Natural killer cell (primary cell): ENCODE results near the gene NOTCH3. TPM values are rescaled to one million over a fixed set of nuclear protein-coding genes. Genes with fewer than 3 reads are reported as not detected.

ENCODE experiments used
- ATAC-seq, 3 donors: fragments of 150-1000 bp in 2 of 3; fragments of 200-7000 bp in 1 of 3; cut with Tn5 transposase; 1 replicate in 1 of 3; 2 replicates in 2 of 3; pipeline ENCODE4 v1.10.0; 2021; ENCODE audit warnings: mild to moderate bottlenecking in 2 of 3, moderate library complexity in 2 of 3
- DNase-seq, 2 donors: peaks; one replicate each; pipeline versions ENCODE4 v3.0.0 to v3.0.0-alpha.2; 2013 to 2021; ENCODE audit warnings: mixed read lengths in 1 of 2
- H3K27ac ChIP-seq: one replicate; pipeline ENCODE4 v1.5.1; 2013; ENCODE audit warnings: mild to moderate bottlenecking, low read length
- H3K27me3 ChIP-seq: one replicate; pipeline ENCODE4 v1.6.1; 2013; ENCODE audit warnings: low read length; ENCODE audit not compliant: control insufficient read depth, insufficient read depth
- H3K36me3 ChIP-seq: one replicate; pipeline ENCODE4 v1.6.1; 2013; ENCODE audit warnings: low read length; ENCODE audit not compliant: control insufficient read depth, insufficient read depth
- H3K4me1 ChIP-seq: one replicate; pipeline ENCODE4 v1.6.1; 2013; ENCODE audit warnings: low read length; ENCODE audit not compliant: control insufficient read depth, insufficient read depth
- H3K4me3 ChIP-seq: one replicate; pipeline ENCODE4 v1.5.1; 2013; ENCODE audit warnings: low read length
- H3K9me3 ChIP-seq: one replicate; pipeline ENCODE4 v1.6.1; 2013; ENCODE audit warnings: low read length; ENCODE audit not compliant: control insufficient read depth, insufficient read depth
- H3K27ac Mint-ChIP-seq, 2 donors: one replicate each; pipeline ENCODE4 v1.8.0; 2022; ENCODE audit warnings: mild to moderate bottlenecking in 2 of 2, mixed read lengths in 2 of 2, moderate library complexity in 1 of 2
- H3K27me3 Mint-ChIP-seq, 2 donors: one replicate each; pipeline ENCODE4 v1.8.0; 2022; ENCODE audit warnings: low read depth in 2 of 2, mixed read lengths in 2 of 2
- H3K36me3 Mint-ChIP-seq: one replicate; pipeline ENCODE4 v1.8.0; 2022; ENCODE audit warnings: mixed read lengths
- H3K4me1 Mint-ChIP-seq, 2 donors: one replicate each; pipeline ENCODE4 v1.8.0; 2022; ENCODE audit warnings: mixed read lengths in 2 of 2
- H3K4me3 Mint-ChIP-seq: one replicate; pipeline ENCODE4 v1.8.0; 2022; ENCODE audit warnings: mild to moderate bottlenecking, moderate library complexity, mixed read lengths
- H3K9me3 Mint-ChIP-seq, 2 donors: one replicate each; pipeline ENCODE4 v1.8.0; 2022; ENCODE audit warnings: mixed read lengths in 2 of 2
- WGBS: methylation state at CpG from one replicate; pipeline ENCODE4 v1.1.7; 2013; ENCODE audit warnings: missing lambda C conversion rate; ENCODE audit not compliant: insufficient coverage; 5-methylcytosine and 5-hydroxymethylcytosine counted together
- intact Hi-C: fragments of 100-400 bp; cut with micrococcal nuclease; formaldehyde crosslinking; loops from one replicate; pipeline ENCODE4 v1.14.2; 2022
- total RNA-seq, 4 donors: library from RNA; stranded (reverse); fragments of 120-200 nt in 1 of 4; gene quantifications; one replicate each; pipeline versions ENCODE4 v1.2.3 to v1.2.4, GENCODE V29; 2013 to 2022
- TF ChIP-seq, protein P1 (sequence below): fragments of 200-600 bp; IDR thresholded peaks from one replicate; pipeline ENCODE4 v1.8.0; 2022; ENCODE audit warnings: antibody characterized with exemption

NOTCH3 gene
- total RNA-seq, 3 donors from 2014 or later (not counting 1 experiment from before 2014, with no cell fraction given): 0.25 to 0.26 TPM; not detected in 1

DNA sequence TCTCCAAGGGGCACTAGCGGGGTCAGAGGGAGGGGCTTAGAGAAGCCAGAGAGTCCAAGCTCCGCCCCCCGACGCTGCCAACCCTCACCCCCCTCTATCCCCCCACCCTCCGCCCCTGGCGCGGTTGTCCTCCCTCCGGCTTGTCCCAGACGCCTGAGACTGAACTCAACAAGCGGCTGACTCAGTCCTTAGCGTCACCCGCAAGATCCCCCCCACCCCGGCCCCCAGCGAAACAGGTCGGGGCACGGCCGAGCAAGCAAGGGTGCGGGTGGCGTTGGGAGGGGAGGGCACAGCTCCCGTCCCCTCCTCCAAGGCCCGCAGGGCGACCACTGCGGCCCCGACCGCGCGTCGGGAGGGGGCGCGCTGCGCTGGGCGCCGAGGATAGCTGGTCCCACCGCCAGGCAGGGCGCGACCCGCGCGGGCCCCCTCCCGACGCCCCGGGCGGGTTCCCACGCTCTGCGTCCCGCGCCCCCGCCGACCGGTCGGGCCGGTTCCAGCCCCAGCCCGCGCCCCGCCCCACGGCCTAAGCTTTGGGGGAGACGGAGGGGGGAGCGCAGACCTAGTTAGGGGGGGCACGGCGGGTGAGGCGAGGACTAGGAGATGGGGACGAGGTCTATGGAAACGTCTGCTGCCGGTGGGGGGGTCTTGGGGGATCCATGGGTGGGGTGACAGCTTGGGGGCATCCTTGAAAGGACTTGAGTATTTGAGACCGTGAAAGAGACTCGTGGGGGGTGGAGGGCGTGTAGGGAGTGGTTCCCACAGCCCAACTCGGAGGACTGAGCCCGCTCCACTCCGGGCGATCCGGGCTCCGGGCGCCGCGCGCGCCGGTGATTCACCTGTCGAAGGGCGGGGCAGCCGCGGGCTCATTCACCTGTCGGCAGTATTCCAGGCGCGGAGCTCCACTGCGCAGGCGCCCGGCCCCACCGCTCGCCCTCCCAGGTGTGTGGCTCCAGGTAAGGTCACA, 5.1 kb downstream of the NOTCH3 start:
- no peak for DNase-seq
- H3K27ac Mint-ChIP-seq: no peak overlapping the region
- WGBS: 7% methylated on average over 87 of the region's 91 CpGs

DNA sequence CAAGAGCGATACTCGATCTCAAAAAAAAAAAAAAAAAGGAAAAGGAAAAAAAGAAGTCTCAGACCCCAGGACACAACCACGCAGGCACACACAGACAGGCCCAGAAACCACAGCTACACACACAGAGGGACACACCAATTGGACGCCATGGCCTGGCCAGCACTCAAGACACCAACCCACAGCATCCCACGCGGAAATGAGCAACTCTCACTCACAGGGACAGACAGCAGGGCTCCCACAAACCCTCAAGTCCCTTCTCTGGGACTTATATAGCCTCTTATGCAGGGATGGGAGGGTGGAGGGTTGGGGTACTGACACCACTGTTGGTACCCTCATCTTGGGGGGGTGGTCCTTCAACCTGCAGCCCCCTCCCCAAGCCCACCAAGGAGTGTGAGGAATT, 5.9 kb downstream of the NOTCH3 start:
- intact Hi-C loops: no loop called here
- H3K9me3 ChIP-seq: no peaks in the 10 kb centered on the region
- peaks cover 37 to 45% of the 10 kb centered on the region in 2 donors for H3K27me3 Mint-ChIP-seq
- H3K4me1 Mint-ChIP-seq: peaks cover 10 to 11% of the 10 kb centered on the region in 2 donors
- no peak overlapping the region for H3K27ac ChIP-seq
- no peaks in the 10 kb centered on the region for H3K36me3 ChIP-seq
- TF ChIP-seq, protein P1, sequence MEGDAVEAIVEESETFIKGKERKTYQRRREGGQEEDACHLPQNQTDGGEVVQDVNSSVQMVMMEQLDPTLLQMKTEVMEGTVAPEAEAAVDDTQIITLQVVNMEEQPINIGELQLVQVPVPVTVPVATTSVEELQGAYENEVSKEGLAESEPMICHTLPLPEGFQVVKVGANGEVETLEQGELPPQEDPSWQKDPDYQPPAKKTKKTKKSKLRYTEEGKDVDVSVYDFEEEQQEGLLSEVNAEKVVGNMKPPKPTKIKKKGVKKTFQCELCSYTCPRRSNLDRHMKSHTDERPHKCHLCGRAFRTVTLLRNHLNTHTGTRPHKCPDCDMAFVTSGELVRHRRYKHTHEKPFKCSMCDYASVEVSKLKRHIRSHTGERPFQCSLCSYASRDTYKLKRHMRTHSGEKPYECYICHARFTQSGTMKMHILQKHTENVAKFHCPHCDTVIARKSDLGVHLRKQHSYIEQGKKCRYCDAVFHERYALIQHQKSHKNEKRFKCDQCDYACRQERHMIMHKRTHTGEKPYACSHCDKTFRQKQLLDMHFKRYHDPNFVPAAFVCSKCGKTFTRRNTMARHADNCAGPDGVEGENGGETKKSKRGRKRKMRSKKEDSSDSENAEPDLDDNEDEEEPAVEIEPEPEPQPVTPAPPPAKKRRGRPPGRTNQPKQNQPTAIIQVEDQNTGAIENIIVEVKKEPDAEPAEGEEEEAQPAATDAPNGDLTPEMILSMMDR: no peak
- DNase-seq: no peak
- no peak overlapping the region for H3K4me3 ChIP-seq
- peak in 2 of 3 donors; percentile 30 to 35 for ATAC-seq
- 61% methylated on average over 6 of the region's 6 CpGs for WGBS
- peaks cover 4% of the 10 kb centered on the region for H3K4me1 ChIP-seq
- peaks cover 14% of the 10 kb centered on the region for H3K27me3 ChIP-seq
- H3K4me3 Mint-ChIP-seq: peak overlapping the region; percentile 55
- H3K9me3 Mint-ChIP-seq: no peaks in the 10 kb centered on the region
- H3K36me3 Mint-ChIP-seq: no peaks in the 10 kb centered on the region
- H3K27ac Mint-ChIP-seq: no peak overlapping the region

More for the DNA sequence above, 5.1 kb downstream of the NOTCH3 start:
- H3K9me3 Mint-ChIP-seq: no peaks in the 10 kb centered on the region
- peaks cover 10 to 11% of the 10 kb centered on the region in 2 donors for H3K4me1 Mint-ChIP-seq
- H3K27ac ChIP-seq: no peak overlapping the region
- peak in 2 of 3 donors; percentile 73 to 75 for ATAC-seq
- no peaks in the 10 kb centered on the region for H3K9me3 ChIP-seq
- intact Hi-C loops: no loop called here
- H3K27me3 ChIP-seq: peaks cover 17% of the 10 kb centered on the region
- peaks cover 37 to 45% of the 10 kb centered on the region in 2 donors for H3K27me3 Mint-ChIP-seq
- H3K36me3 ChIP-seq: no peaks in the 10 kb centered on the region
- TF ChIP-seq, protein P1: no peak
- no peak overlapping the region for H3K4me3 ChIP-seq
- peak overlapping the region; percentile 25 for H3K4me3 Mint-ChIP-seq
- H3K4me1 ChIP-seq: peaks cover 10% of the 10 kb centered on the region
- H3K36me3 Mint-ChIP-seq: no peaks in the 10 kb centered on the region

DNA sequence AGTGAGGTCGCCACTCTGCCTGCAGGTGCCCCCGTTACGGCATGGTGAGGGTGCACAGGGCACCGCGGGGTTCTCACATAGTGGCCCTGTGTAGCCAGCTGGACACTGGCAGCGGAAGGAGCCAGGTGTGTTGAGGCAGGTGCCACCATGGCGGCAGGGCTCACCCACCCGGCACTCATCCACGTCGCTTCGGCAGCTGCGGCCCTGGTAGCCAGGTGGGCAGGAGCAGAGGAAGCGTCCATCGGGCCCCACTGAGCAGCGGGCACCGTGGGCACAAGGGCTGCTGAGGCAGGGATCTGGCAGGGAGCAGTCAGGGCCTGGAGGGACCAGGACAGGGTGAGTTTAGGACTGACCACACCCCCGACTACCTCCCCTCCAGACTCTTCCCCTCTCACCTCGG, 8.8 kb downstream of the NOTCH3 start:
- H3K36me3 ChIP-seq: no peaks in the 10 kb centered on the region
- Mint-ChIP-seq H3K4me1 (peaks cover 5 to 6% of the 10 kb centered on the region in 2 donors), H3K27ac (no peak overlapping the region), H3K27me3 (peaks cover 17 to 24% of the 10 kb centered on the region in 2 donors), H3K4me3 (no peak overlapping the region), H3K36me3 (no peaks in the 10 kb centered on the region), H3K9me3 (no peaks in the 10 kb centered on the region)
- peaks cover 12% of the 10 kb centered on the region for H3K27me3 ChIP-seq
- no peak overlapping the region for H3K27ac ChIP-seq
- no peak for DNase-seq
- H3K4me1 ChIP-seq: peaks cover 4% of the 10 kb centered on the region
- no peaks in the 10 kb centered on the region for H3K9me3 ChIP-seq
- no peak overlapping the region for H3K4me3 ChIP-seq
- ATAC-seq: no peak
- TF ChIP-seq, protein P1: no peak
- intact Hi-C loops: no loop called here
- 92% methylated on average over 18 of the region's 18 CpGs for WGBS
